Activated naive CD4-positive, alpha-beta T cell treated with anti-CD3 and anti-CD28 coated beads for 36 hours (primary cell): Measurements from ENCODE around the gene GALNT12. TPM values are rescaled to one million over a fixed set of nuclear protein-coding genes. Genes with fewer than 3 reads are reported as not detected.

ENCODE experiments used
- CTCF ChIA-PET: fragments of 350-600 bp; sonication (Branson Sonifier 250); formaldehyde crosslinking; loops from one replicate; lab custom pipeline; 2021; ENCODE audit warnings: antibody characterized with exemption; lab: Charles Lee
- DNase-seq: peaks from one replicate; pipeline ENCODE4 v3.0.0-alpha.2; 2020
- H3K27ac Mint-ChIP-seq: one replicate; pipeline ENCODE4 v1.8.0; 2021; ENCODE audit warnings: mild to moderate bottlenecking, mixed read lengths
- H3K27me3 Mint-ChIP-seq: one replicate; pipeline ENCODE4 v1.8.0; 2021; ENCODE audit warnings: low read depth, mixed read lengths
- H3K36me3 Mint-ChIP-seq: one replicate; pipeline ENCODE4 v1.8.0; 2021; ENCODE audit warnings: low read depth, mixed read lengths
- H3K4me1 Mint-ChIP-seq: one replicate; pipeline ENCODE4 v1.8.0; 2021; ENCODE audit warnings: low read depth, mixed read lengths
- H3K4me3 Mint-ChIP-seq: one replicate; pipeline ENCODE4 v1.8.0; 2021; ENCODE audit warnings: mild to moderate bottlenecking, moderate library complexity, mixed read lengths
- H3K9me3 Mint-ChIP-seq: one replicate; pipeline ENCODE4 v1.8.0; 2021; ENCODE audit warnings: mixed read lengths
- intact Hi-C: fragments of 100-400 bp; cut with micrococcal nuclease; formaldehyde crosslinking; loops from one replicate; pipeline ENCODE4 v1.15.1; 2023
- total RNA-seq, 2 experiments: library from RNA; stranded (reverse); gene quantifications; one replicate each; pipeline ENCODE4 v1.2.3, GENCODE V29; 2021

The GALNT12 gene
- total RNA-seq, 2 experiments from 2014 or later: 12.9 to 13.5 TPM

DNA sequence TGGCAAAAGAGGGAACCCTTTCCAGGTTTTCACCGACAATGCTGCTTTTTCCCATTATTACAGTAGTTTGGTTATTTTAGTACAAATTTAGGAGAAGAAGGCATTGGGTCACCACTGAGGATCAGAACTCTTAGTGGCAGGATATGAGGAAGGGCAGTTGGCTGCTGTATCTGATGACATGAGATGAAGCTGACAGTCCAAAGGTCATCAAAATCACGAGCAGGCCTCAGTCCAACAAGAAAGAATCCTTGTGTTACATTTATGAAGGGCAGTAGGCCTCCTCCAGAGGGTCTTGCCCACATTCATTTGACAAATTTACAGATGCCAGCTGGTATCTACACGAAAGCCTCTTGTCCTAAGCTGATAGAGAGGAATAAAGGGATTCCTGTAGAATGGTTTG, 86.7 kb downstream of the GALNT12 start:
- H3K36me3 Mint-ChIP-seq: no peaks in the 10 kb centered on the region
- peaks cover 6% of the 10 kb centered on the region for H3K9me3 Mint-ChIP-seq
- H3K4me1 Mint-ChIP-seq: peaks cover 3% of the 10 kb centered on the region
- H3K4me3 Mint-ChIP-seq: no peak overlapping the region
- peaks cover 10% of the 10 kb centered on the region for H3K27me3 Mint-ChIP-seq
- no peak for DNase-seq
- no peak overlapping the region for H3K27ac Mint-ChIP-seq
- intact Hi-C loops: no loop called here
- CTCF ChIA-PET: interaction anchor here (1.7 kb wide), 1 partner anchor 81 kb away, joined by 3 read pairs; no protein-coding TSS in a partner anchor

GRCh38 chr9:98894761-98895160, 87.3 kb downstream of the GALNT12 start:
- no peaks in the 10 kb centered on the region for H3K36me3 Mint-ChIP-seq
- CTCF ChIA-PET: interaction anchor here (1.7 kb wide), 1 partner anchor 80 kb away, joined by 3 read pairs; no protein-coding TSS in a partner anchor
- H3K27me3 Mint-ChIP-seq: peaks cover 10% of the 10 kb centered on the region
- no peak overlapping the region for H3K4me3 Mint-ChIP-seq
- peaks cover 6% of the 10 kb centered on the region for H3K9me3 Mint-ChIP-seq
- no peak overlapping the region for H3K27ac Mint-ChIP-seq
- intact Hi-C loops: no loop called here
- DNase-seq: no peak
- H3K4me1 Mint-ChIP-seq: peaks cover 9% of the 10 kb centered on the region

- no peak overlapping the region for H3K27ac Mint-ChIP-seq
- H3K4me1 Mint-ChIP-seq: peaks cover 9% of the 10 kb centered on the region
- H3K9me3 Mint-ChIP-seq: peaks cover 5% of the 10 kb centered on the region
- no peak for DNase-seq
- no peak overlapping the region for H3K4me3 Mint-ChIP-seq
- no peaks in the 10 kb centered on the region for H3K36me3 Mint-ChIP-seq
- intact Hi-C loops: no loop called here
- CTCF ChIA-PET: no interaction called here
- H3K27me3 Mint-ChIP-seq: peaks cover 10% of the 10 kb centered on the region
Observed at GRCh38 chr9:98896632-98897031, 89.2 kb downstream of the GALNT12 start.

DNA sequence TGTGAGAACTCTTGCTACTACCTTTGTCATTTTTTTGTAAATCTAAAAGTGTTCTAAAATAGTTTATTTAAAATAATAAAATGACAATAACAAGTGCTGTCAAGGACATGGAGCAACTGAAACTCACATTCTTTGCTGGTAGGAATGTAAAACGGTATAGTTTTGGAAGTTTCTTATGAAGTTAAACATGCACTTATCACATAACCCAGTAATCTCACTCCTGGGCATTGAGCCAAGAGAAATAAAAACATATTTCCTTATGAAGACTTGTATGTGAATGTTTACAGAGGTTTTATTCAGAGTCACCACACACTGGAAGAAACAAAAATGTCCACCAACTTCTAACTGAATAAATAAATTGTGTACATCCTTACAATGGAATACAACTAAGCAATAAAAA, 90.3 kb downstream of the GALNT12 start:
- Mint-ChIP-seq H3K4me3 (no peak overlapping the region), H3K4me1 (peaks cover 9% of the 10 kb centered on the region), H3K27me3 (peaks cover 10% of the 10 kb centered on the region), H3K36me3 (no peaks in the 10 kb centered on the region), H3K9me3 (peaks cover 5% of the 10 kb centered on the region), H3K27ac (no peak overlapping the region)
- CTCF ChIA-PET: no interaction called here
- DNase-seq: no peak
- intact Hi-C loops: no loop called here

- no peak overlapping the region for H3K27ac Mint-ChIP-seq
- peaks cover 10% of the 10 kb centered on the region for H3K27me3 Mint-ChIP-seq
- CTCF ChIA-PET: interaction anchor here (0.6 to 1.1 kb wide), 2 partner anchors 8 to 495 kb away, joined by 3 to 4 read pairs; no protein-coding TSS in a partner anchor
- H3K36me3 Mint-ChIP-seq: no peaks in the 10 kb centered on the region
- peaks cover 9% of the 10 kb centered on the region for H3K4me1 Mint-ChIP-seq
- intact Hi-C loops: no loop called here
- DNase-seq: peak; percentile 49
- H3K4me3 Mint-ChIP-seq: no peak overlapping the region
- H3K9me3 Mint-ChIP-seq: peaks cover 5% of the 10 kb centered on the region
Observed at GRCh38 chr9:98899408-98900056, 92.1 kb downstream of the GALNT12 start.

Other genes with a start within 250 kb of the GALNT12 start
- not detected for gene GABBR2, start 98.7 kb upstream of the GALNT12 start, total RNA-seq
- 10 to 100 TPM; 14.6 to 15.0 TPM for gene ANKS6, start 11.1 kb upstream of the GALNT12 start, total RNA-seq
- under 1 TPM; 0.02 to 0.05 TPM for gene COL15A1, start 136.2 kb downstream of the GALNT12 start, total RNA-seq